ENCODE results near the gene RASGRF1.

RASGRF1 gene

DNA sequence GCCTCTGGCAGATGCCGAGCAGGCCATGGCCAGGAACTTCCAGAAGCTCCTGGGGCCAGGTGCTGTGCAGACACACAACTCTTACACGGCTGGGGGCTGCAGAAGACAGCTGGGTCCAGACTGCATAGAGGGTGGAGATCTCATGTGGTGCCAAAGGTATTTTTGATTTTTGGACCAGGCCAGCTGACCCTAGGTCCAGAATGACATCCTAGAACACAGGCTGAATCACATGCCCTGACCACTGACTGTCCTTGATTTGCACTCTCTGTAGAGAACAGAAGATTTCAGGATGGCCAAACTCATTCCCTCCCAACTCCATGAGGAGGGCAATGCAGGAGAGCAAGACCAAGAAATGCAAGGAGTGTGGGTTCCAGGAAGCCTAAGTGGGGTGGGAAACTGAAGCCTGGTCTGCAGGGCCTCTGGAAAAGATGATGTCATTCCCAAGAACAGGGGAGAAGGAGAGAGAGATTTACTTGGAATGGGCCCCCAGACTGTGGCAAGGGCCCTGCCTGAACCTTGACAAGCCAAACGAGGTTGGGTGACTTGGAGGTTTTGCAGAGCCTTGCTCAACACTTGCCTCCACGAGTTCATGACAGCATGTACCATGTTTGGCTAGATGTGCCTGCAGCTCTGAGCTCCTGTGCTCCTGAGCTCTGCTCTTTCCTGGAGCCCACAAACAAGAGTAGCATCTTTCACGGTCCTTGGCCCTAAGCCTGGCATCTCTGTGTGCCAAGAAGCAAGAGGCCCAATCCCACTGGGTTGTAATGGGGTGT, 107.2 kb downstream of the RASGRF1 start:
- peaks cover 14% of the 10 kb centered on the region; the same call in 1 of the 2 replicates for H3K79me2 ChIP-seq (ENCODE audit: low read length)
- H3K4me2 ChIP-seq (ENCODE audit: low read length): no peak overlapping the region
- H3K4me3 ChIP-seq (ENCODE audit: low read length): no peak overlapping the region
- H3K36me3 ChIP-seq (replicated peaks; ENCODE audit: low read depth, low read length): peaks cover 40% of the 10 kb centered on the region
- TF ChIP-seq EZH2phosphoT487 (IDR thresholded peaks at IDR 0.05; ENCODE audit: low read depth) (no peak), CTCF (IDR thresholded peaks at IDR 0.05; ENCODE audit: low read depth, low read length) (no peak)
- H2AFZ ChIP-seq (ENCODE audit: low read depth, low read length): no peak overlapping the region
- peaks cover 41% of the 10 kb centered on the region for H3K4me1 ChIP-seq (ENCODE audit: low read length)
- no peaks in the 10 kb centered on the region for H3K27me3 ChIP-seq (ENCODE audit: low read depth, low read length)
- no peaks in the 10 kb centered on the region for H3K9me3 ChIP-seq (ENCODE audit: insufficient read depth, low read length)
- H4K20me1 ChIP-seq (ENCODE audit: insufficient read depth, low read length): no peaks in the 10 kb centered on the region
- H3K9ac ChIP-seq (ENCODE audit: low read length): no peak overlapping the region
- no peak overlapping the region for H3K27ac ChIP-seq (ENCODE audit: low read length)

DNA sequence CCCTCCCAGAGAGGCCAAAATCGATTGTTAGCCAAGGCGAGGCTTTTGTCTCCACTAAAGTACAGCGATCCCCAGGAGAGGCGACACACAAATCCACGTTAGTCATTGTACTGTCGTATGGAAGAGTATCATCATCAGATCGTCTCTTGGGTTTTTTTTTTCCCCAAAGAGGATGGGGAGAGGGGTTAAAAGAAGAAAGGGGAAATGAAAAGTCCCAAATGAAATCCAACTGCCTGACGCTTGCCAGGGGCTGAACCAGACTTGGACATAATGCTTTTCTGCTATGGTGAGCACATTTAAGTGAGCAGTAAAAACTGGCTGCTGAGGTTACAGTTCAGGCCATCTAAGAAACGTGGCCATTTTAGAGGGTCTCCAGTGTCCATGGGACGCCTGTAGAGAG, 107.8 kb downstream of the RASGRF1 start:
- TF ChIP-seq EZH2phosphoT487 (IDR thresholded peaks at IDR 0.05; ENCODE audit: low read depth) (no peak), CTCF (IDR thresholded peaks at IDR 0.05; ENCODE audit: low read depth, low read length) (no peak)
- H3K4me1 ChIP-seq (ENCODE audit: low read length): peaks cover 41% of the 10 kb centered on the region
- no peaks in the 10 kb centered on the region for H3K9me3 ChIP-seq (ENCODE audit: insufficient read depth, low read length)

GRCh38 chr15:78981532-78982313, 108.9 kb downstream of the RASGRF1 start:
- Histone ChIP-seq H3K27ac (ENCODE audit: low read length) (no peak overlapping the region), H3K79me2 (ENCODE audit: low read length) (peaks cover 14% of the 10 kb centered on the region; the same call in 1 of the 2 replicates), H3K4me1 (ENCODE audit: low read length) (peaks cover 44% of the 10 kb centered on the region), H3K9me3 (ENCODE audit: insufficient read depth, low read length) (no peaks in the 10 kb centered on the region), H3K36me3 (replicated peaks; ENCODE audit: low read depth, low read length) (peaks cover 38% of the 10 kb centered on the region), H3K4me2 (ENCODE audit: low read length) (no peak overlapping the region), H4K20me1 (ENCODE audit: insufficient read depth, low read length) (no peaks in the 10 kb centered on the region), H3K9ac (ENCODE audit: low read length) (no peak overlapping the region), H3K4me3 (ENCODE audit: low read length) (no peak overlapping the region), H2AFZ (ENCODE audit: low read depth, low read length) (no peak overlapping the region), H3K27me3 (ENCODE audit: low read depth, low read length) (no peaks in the 10 kb centered on the region)
- TF ChIP-seq EZH2phosphoT487 (IDR thresholded peaks at IDR 0.05; ENCODE audit: low read depth) (no peak), CTCF (IDR thresholded peaks at IDR 0.05; ENCODE audit: low read depth, low read length) (no peak)

More for the DNA sequence above, 107.8 kb downstream of the RASGRF1 start:
- Histone ChIP-seq H3K4me3 (ENCODE audit: low read length) (no peak overlapping the region), H3K27ac (ENCODE audit: low read length) (no peak overlapping the region), H2AFZ (ENCODE audit: low read depth, low read length) (no peak overlapping the region), H3K9ac (ENCODE audit: low read length) (no peak overlapping the region), H3K79me2 (ENCODE audit: low read length) (peaks cover 14% of the 10 kb centered on the region; the same call in 1 of the 2 replicates), H3K4me2 (ENCODE audit: low read length) (no peak overlapping the region), H3K27me3 (ENCODE audit: low read depth, low read length) (no peaks in the 10 kb centered on the region), H4K20me1 (ENCODE audit: insufficient read depth, low read length) (no peaks in the 10 kb centered on the region), H3K36me3 (replicated peaks; ENCODE audit: low read depth, low read length) (peaks cover 40% of the 10 kb centered on the region)

All from OCI-LY3 (cell line).